Hematopoietic multipotent progenitor cell treated with erythropoietin and hydrocortisone succinate and interleukin-3 and kit ligand, for 15 days (in vitro differentiated cells): ENCODE results near the gene CKS1B.

ENCODE experiments used
- DNase-seq: peaks from one replicate; pipeline ENCODE4 v3.0.0-alpha.2; 2015; ENCODE audit warnings: low spot score

The CKS1B gene

DNA sequence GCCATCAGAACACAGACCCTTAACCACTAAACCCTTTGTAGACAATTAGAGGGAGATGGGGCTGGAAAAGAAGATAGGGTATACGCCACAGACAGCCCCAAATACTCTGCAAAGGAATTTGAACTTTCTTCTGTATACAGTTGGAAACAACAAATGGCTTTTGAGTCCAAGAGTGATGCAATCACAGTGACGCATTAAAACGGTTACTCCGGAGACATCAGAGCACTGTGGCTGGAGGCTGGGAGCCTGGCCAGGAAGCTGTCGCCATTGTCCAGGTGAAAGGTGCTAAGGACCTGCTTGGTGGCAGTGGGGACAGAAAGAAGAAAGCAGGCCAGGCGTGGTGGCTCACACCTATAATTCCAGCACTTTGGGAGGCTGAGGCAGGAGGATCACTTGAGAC, 12.8 kb downstream of the CKS1B start:
- DNase-seq: no peak

GRCh38 chr1:154988058-154988954, 13.8 kb downstream of the CKS1B start:
- DNase-seq: no peak

DNA sequence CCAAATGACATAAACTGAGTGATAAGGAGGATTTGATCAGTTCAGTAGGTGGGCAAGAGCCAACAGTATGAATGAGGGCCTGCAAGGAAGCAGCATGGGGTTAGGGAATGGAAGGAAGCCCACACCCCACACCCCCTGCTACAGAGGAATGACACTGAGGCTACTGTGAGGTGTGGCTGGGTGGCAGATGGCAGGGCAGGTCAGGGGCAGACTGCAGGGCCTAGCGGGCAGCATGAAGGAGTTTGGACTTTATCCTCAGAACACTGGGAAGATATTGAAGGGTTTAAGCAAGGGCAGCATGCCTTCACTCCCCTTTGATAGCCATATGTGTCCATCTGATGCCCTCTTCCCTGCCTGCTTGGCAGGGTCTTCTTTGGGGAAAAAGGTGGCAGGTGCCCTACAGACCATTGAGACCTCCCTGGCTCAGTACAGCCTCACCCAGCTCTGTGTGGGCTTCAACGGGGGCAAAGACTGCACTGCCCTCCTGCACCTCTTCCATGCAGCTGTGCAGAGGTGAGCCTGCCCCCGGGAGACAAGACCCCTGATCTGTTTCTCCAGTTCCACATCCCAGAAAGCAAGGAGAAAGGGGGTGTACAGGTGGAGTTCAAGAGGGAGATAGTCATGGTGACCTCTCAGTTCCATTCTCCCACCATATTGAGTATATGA, 14.8 kb downstream of the CKS1B start:
- no peak for DNase-seq

GRCh38 chr1:154990276-154990675, 15.8 kb downstream of the CKS1B start:
- DNase-seq: no peak

DNA sequence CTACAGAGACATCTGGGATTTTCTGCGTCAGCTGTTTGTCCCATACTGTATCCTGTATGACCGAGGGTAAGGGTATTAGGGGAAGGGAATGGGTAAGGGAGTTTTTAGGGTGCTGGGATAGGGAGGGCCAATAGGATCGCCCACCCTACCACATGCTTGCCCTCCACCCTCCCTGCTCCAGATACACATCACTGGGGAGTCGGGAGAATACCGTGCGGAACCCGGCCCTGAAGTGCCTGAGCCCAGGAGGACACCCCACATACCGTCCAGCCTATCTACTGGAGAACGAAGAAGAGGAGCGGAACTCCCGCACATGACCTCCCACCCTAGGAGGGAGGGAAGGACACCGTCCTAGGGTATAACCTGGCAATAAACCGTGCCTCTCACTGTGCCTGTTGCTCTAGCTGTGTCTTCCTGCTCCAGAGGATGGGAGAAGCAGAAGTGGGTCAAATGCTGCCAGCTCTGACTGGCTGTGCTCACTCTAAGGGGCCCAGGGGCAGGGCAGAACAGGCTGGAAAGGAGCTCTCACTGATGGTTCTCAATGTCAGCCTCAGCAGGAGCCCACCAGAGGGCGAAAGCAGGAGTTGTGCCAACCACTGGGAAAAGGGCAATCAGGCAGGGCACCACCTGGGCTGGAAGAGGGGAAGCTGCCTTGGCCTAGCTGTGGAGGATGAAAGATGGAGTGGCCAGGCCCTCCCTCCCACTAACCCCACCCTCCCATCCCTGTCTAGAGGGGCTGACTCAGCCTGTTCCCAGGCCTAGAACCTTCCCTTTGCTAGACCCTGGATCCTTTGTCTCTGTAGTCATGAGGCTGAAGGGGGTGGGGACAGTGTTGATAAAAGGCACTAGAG, 18.5 kb downstream of the CKS1B start:
- no peak for DNase-seq

DNA sequence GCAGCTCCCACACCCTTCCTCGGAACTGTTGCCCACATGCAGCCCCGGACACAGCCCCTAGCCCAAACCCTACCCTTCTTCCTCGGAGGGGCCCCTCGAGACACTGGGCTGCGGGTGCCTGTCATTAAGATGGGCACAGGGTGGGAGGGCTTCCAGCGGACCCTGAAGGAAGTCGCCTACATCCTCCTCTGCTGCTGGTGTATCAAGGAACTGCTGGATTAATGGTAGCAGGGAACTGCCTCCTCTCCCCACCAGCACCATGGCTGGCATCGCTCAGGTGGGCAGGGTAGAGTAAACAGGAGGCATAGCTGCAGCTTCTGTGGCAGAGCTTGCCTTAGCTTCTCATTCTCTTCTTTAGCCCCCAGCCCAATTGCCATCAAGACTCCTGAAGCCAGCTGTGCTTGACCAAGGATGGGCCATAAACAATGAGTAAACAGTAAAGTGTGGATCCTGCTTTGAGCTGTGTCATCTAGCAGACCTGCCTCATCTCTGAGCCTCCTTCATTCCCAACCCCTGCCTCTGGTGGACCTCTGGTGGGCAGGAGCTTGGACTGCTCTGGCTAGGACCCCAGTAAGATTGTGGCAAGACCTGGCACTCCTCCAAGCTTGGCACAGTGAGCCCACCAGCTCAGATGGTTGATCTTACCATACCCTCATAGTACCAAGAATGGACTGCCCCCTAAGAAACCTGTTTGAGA, 19.2 kb downstream of the CKS1B start, which contains the start of gene LENEP:
LENEP (plus strand) TSS at position 15 of the 697 bp plus-strand sequence; CDS start at position 37, 22 bp downstream.
- DNase-seq: no peak

GRCh38 chr1:154994269-154994587, 19.7 kb downstream of the CKS1B start:
- no peak for DNase-seq

DNA sequence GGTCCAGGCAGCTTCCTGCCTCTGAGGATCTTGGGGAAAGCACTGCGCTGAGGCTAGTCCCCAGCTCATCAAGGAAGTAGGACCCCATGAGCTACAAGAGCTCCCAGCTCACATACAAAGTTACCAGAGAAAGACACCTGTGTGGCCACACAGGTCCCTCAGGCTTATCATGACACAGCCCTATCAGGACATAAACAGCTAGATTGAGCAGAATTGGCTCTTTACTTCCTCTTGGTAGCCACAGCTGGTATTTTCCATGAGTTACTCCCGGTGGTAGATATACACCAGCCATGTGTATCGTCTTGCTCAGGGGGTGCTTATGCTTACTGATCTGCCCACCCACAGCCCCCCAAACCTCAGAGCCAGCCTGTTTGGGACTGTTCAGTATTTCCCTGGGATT, 20.1 kb downstream of the CKS1B start:
- DNase-seq: no peak

DNA sequence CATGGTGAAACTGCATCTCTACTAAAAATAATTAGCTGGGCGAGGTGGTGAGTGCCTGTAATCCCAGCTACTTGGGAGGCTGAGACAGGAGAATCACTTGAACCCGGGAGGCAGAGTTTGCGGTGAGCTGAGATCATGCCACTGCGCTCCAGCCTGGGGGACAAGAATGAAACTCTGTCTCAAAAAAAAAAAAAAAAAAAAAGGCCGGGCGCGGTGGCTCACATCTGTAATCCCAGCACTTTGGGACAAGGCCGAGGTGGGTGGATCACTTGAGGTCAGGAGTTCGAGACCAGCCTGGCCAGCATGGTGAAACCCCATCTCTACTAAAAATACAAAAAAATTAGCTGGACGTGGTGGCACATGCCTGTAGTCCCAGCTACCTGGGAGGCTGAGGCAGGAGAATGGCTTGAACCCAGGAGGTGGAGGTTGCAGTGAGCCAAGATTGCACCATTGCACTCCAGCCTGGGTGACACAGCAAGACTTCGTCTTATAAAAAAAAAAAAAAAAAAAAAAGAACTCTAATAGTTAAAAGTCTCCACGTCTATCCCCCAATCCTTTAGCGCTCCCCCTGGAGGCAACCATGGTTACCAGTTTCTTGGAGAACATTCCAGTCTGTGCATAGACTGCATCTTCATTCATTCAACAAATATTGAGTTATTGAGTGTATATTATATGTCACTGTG, 21.0 kb downstream of the CKS1B start:
- peak; percentile 72 for DNase-seq

DNA sequence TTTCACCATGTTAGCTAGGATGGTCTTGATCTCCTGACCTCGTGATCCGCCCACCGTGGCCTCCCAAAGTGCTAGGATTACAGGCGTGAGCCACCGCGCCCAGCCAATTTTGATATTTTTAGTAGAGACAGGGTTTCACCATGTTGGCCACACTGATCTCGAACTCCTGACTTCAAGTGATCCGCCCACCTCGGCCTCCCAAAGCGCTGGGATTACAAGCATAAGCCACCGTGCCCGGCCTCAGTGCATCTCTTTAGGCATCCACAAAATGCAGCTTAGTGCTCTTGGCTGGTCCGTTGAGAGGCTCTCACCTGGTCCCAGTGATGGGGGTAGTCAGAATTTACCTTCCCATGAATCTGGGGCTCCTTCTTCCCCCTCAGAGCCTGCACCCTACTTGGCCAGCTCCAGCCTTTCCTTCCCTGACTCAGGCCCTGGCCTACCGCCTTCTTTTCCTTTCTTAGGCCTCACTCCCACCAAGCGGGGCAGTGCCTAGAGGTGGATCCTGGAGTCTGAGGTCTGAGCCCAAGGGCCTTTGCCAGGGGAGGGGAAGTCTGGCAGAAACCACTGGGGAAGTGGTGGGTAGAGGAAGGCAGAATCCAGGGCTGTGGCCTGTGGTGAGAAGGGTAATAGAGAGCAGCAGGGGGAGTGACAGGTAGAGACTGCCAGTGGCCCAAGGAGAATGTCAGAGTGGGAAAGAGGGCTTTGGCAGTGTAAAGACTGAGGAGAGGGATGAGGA, 22.7 kb downstream of the CKS1B start:
- no peak for DNase-seq

DNA sequence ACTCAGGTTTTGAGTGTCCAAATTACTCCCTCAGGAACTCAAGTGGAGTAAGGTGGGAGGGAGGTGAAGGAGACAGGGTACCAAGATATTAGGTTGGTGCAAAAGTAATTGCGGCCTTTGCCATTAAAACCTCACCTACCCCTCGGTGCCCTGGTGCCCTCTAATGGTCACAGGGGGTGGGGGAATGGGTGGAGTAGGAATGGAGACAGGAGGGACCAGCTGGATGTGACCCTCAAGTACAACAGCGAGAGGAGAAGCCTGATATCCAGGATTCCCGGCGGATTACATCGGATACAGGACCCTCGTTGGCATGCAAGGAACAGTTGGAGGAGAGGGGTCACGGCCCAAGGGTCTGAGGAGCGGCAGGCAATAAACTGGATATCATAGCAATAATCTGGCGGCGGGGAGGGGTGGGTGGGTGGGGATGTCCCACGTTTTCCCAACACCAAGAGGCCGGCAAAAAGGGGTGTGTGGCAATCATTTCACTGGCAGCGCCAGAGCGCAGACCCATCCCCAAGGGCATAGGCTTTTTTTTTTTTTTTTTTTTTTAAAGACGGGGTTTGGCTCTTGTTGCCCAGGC, 23.8 kb downstream of the CKS1B start:
- DNase-seq: no peak

GRCh38 chr1:154998818-154999570, 24.5 kb downstream of the CKS1B start:
- DNase-seq: peak; percentile 78

GRCh38 chr1:154999571-155000410, 25.3 kb downstream of the CKS1B start:
- DNase-seq: no peak

DNA sequence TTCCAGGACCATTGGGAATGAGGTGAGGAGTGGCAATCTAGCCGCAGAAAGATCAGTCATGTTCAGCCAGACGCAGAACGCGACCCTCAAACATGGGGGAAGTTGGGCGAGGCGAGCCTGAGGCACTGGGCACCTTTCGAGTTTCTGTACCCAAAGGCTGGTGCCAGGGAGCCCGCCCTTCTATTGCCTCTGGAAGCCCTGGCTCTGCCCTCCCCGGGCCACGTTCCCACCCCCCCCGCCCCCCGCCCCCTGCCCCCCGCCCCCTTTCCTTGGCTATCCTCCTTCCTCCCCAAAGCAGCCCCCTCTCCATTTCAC, 25.9 kb downstream of the CKS1B start:
- no peak for DNase-seq

DNA sequence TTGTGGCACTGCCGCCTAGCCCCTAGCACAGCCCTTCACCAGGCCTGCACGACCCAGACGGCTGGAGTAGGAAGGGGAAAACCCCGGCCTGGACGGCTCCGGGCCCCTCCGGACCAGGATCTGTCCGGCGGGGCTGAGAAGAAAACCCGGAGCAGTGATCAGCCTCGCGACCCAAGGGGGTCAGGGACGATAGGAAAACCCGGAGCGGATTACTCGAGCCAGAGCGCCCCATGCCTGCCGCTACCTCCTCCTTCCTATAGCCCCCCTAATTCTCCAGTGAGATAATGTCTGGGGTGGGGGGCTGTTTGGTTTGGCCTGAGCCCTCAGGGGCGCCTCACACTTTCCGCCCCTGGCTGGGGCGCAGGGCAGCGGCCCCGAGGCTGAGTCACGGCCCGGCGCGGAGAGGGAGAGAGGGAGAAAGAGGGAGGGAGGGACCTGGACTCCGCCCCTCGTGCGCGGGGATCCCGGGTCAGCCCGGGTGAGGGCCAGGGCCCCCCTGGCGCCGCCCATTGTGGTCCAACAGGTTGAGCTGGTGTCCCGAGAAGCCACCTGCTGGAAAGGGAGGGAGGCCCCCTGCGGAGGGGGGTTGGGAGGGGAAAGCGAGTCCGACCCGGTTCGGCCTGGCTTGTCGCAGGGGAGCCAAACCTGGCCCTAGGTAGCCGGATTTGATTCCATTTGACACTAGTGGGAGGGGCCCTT, 26.4 kb downstream of the CKS1B start:
- DNase-seq: peak; percentile 72

DNA sequence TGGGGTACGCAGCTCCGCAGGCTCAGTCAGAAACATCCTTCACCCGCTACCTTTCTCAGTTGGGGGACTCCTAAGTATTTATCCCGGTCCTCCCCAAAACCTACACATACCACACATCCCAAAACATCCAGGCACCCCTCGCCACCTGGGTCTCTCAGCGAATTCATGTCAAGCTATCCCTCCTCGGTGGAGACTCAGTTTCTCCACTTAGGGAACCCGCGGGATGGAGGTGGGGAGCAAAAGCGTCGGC, 26.9 kb downstream of the CKS1B start:
- no peak for DNase-seq

GRCh38 chr1:155001675-155002463, 27.4 kb downstream of the CKS1B start:
- peak; percentile 96 for DNase-seq
